GM06990 (cell line): ENCODE results near the gene AMPH.

ENCODE experiments used
- DNase-seq: peaks from one replicate; pipeline ENCODE4 v3.0.0-alpha.2; 2011; ENCODE audit not compliant: insufficient read length; ENCODE audit errors: extremely low read depth
- H3K27me3 ChIP-seq: replicated peaks from 2 replicates; pipeline ENCODE4 v1.6.0; 2011; ENCODE audit warnings: low read length; ENCODE audit not compliant: control insufficient read depth, insufficient read depth
- H3K36me3 ChIP-seq: 2 replicates; pipeline ENCODE4 v1.5.1; 2011; ENCODE audit warnings: low read length; ENCODE audit not compliant: control insufficient read depth, insufficient read depth
- H3K4me3 ChIP-seq: replicated peaks from 2 replicates; pipeline ENCODE4 v1.5.1; 2011; ENCODE audit warnings: low read depth, mild to moderate bottlenecking, control low read depth, low read length
- CTCF ChIP-seq: IDR thresholded peaks from 2 replicates; pipeline ENCODE4 v1.5.1; 2011; ENCODE audit warnings: low read length, control low read depth, mild to moderate bottlenecking, inconsistent platforms; ENCODE audit not compliant: insufficient read depth, poor library complexity, severe bottlenecking

AMPH gene

GRCh38 chr7:38565289-38565688 is 65.9 kb downstream of the AMPH start:
- no peaks in the 10 kb centered on the region for H3K27me3 ChIP-seq
- no peaks in the 10 kb centered on the region for H3K36me3 ChIP-seq
- H3K4me3 ChIP-seq = no peak overlapping the region
- no peak for TF ChIP-seq CTCF
- DNase-seq = no peak

GRCh38 chr7:38563741-38564140 is 67.4 kb downstream of the AMPH start:
- H3K27me3 ChIP-seq = no peaks in the 10 kb centered on the region
- H3K36me3 ChIP-seq = no peaks in the 10 kb centered on the region
- DNase-seq = no peak
- no peak for TF ChIP-seq CTCF
- no peak overlapping the region for H3K4me3 ChIP-seq

- Histone ChIP-seq H3K4me3 (no peak overlapping the region), H3K27me3 (no peaks in the 10 kb centered on the region)
- no peak for DNase-seq
These were observed 70.0 kb downstream of the AMPH start for GRCh38 chr7:38561166-38561565.

GRCh38 chr7:38558761-38559345 is 72.3 kb downstream of the AMPH start:
- no peak for TF ChIP-seq CTCF
- DNase-seq = no peak
- Histone ChIP-seq H3K27me3 (no peaks in the 10 kb centered on the region; the same call in 1 of the 2 replicates), H3K36me3 (no peaks in the 10 kb centered on the region), H3K4me3 (no peak overlapping the region)

More at GRCh38 chr7:38561166-38561565, 70.0 kb downstream of the AMPH start:
- TF ChIP-seq CTCF = no peak
- H3K36me3 ChIP-seq = no peaks in the 10 kb centered on the region

GRCh38 chr7:38554586-38554985 is 76.6 kb downstream of the AMPH start:
- H3K36me3 ChIP-seq = no peaks in the 10 kb centered on the region
- H3K4me3 ChIP-seq = no peak overlapping the region
- no peak for DNase-seq
- no peaks in the 10 kb centered on the region; the same call in 1 of the 2 replicates for H3K27me3 ChIP-seq
- no peak for TF ChIP-seq CTCF

GRCh38 chr7:38550836-38551235 is 80.3 kb downstream of the AMPH start:
- H3K36me3 ChIP-seq = no peaks in the 10 kb centered on the region
- no peak for TF ChIP-seq CTCF
- no peak overlapping the region for H3K4me3 ChIP-seq
- H3K27me3 ChIP-seq = no peaks in the 10 kb centered on the region; the same call in 1 of the 2 replicates
- DNase-seq = no peak
